Stimulated activated CD4-positive, alpha-beta T cell treated with anti-CD3 and anti-CD28 coated beads, Interleukin-4, amount 100 ng/mL, for 48 hours (primary cell): ENCODE measurements around the gene GPR45.
"Not testable (repeated sequence)": the region's sequence is repeated elsewhere in the genome, so short reads cannot be mapped to it uniquely, and the experiment has no call there.

ENCODE experiments used
- DNase-seq, 2 donors: peaks; one replicate each; pipeline ENCODE4 v3.0.0-alpha.2; 2020; ENCODE audit warnings: low read depth in 2 of 2

The GPR45 gene, protein sequence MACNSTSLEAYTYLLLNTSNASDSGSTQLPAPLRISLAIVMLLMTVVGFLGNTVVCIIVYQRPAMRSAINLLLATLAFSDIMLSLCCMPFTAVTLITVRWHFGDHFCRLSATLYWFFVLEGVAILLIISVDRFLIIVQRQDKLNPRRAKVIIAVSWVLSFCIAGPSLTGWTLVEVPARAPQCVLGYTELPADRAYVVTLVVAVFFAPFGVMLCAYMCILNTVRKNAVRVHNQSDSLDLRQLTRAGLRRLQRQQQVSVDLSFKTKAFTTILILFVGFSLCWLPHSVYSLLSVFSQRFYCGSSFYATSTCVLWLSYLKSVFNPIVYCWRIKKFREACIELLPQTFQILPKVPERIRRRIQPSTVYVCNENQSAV

DNA sequence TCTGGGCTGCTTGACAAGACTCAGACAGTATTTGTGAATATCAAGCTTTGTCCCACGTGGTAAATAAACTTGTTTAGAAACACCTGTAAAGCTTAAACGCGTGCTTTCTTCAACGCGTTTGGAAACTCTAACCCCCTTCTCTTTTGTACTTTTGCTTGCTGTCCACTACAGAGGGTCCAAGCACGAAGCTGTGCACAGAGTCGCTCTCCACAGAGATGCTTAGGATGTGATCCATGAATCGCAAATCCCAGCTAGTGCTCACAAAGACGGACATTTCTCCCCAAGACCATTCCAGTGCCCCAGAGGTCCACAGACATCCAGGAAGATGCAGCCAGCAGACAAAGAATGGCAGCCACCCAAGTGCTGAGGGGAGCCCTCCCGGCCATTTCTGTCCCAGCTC, at the start of gene GPR45:
Gene GPR45, plus strand, starts transcription at position 301 of the 400 bp plus-strand sequence. CDS start 116 bp downstream, outside the sequence.
- DNase-seq: no peak

DNA sequence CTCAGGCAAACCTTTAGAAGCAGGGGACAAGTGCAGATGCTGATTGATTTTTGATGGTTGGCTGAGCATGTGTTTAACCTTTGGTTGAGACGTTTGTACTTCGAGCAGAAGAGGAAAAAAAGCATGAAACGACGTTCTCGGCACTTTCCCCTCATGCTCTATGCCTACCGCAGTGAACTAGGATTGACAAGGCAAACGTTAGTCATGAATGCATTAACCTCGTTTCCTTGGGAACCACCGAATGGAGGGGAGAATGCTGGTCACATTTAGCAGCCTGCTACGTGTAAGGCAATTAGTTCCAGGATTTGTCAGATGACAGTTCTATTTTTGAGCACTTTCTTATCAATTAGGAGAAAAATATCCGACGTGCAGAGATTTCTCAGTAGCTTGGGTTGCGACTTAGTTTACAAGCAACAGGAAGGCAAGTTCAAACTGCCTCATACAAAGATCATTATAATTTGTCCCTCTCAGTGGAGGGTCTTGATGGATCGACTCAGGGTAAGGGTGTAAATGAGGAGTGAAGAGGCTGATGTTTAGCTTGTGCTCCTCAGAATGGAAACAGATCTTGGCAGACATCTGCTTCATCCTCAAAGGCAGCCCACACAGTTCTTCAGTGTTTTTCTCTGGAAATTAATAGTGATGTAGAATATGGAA, 47.4 kb upstream of the GPR45 start:
- no peak for DNase-seq

DNA sequence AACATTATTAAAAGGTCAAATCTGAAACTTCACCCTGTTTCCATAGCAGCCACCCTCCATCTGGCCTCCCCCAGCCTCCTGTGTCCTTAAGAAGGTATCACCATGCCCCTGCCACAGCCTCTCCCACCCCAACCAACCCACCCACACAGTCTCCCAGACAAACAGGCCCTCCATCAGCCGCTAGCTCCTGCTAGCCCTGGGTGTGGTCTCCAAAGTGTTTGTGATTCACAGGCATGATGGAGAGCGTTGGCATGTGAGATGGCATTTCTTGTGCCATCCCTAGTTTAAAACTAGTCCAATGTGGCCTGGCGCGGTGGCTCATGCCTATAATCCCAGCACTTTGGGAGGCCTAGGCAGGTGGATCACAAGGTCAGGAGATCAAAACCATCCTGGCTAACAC, 44.9 kb upstream of the GPR45 start:
- no peak for DNase-seq

DNA sequence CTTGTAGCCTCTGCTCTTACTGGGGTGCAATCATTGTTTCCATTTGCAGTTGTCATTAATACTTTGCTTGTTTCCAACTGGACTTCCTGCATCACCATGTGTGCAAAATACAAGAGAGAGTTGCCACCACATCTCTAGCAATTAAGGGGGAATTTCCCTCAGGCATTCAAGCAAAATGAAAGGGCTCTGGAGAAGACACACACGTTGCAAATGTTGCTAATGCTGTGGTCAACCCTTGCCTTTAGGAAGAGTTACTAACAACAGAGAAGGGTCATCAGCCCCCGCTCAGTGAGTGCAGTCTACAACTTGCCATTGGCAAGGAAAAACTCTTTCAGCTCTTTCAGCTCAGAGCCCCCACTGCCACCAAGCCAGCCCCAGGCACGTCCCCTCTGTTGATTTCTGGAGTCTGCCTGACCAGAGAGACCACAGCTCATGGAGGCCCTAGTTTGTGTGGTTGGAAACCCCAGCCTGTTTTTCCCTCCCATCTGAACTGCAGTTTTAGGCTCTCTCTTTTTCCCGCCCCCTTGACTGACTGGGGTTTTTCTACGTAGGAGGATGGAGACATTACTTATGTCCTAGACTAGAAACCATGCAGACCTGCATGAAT, 25.9 kb upstream of the GPR45 start:
- no peak for DNase-seq

DNA sequence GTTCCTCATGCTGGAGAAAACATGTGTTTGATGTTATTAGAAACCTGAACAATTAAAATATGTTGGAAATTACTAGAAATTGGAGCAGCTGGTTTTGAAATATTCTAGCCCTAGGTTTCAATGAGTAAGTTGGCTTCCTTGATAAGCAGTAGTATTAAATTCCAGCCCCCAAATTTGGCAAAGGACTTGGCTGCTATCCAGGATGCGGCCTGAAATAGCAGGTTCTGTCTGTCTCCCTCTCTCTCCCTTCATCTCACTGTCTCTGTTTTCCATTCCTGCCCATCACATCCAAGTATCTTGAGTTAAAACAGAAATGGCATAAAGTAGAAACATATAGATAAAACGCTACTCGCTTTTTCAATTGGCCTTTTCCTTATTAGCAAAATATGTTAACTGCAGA, 20.9 kb upstream of the GPR45 start:
- no peak for DNase-seq

DNA sequence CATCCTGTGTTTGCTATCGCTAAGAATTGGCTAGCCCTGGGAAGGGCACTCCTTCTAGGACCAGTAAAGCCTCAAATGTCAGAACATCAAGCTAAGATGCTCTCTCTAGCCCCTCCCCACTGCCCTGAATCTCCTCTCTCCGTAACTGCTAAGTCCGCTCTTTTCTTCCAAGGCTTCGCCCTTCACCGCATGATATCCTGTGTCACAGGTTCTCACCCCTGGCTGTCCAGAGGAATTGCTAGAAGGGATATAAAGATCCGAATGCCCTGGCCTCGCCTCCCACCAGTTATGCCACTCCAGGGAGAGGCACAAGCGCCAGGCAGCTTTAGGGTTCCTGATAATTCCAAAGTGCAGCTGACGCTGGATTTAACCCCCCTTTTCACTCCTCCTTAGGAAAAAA, 17.1 kb upstream of the GPR45 start:
- no peak for DNase-seq

DNA sequence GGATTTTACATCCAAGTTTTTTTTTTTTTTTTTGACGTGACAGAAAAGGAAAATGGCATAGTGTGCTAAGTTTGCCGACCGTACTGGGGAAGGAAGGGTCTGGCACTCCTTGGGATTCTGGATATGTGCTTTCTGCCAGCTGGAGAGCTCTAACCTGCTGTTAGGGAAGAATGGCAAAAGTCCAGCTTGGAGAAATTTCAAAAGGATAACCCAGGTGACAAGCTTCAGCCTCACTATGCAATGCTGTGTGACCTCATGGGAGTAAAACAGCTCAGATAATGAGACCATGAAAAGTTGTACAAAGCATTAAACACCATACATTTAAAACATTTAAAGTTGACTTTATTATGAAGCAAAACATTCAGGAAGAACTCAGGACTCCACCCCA, 10.3 kb upstream of the GPR45 start:
- DNase-seq: no peak

DNA sequence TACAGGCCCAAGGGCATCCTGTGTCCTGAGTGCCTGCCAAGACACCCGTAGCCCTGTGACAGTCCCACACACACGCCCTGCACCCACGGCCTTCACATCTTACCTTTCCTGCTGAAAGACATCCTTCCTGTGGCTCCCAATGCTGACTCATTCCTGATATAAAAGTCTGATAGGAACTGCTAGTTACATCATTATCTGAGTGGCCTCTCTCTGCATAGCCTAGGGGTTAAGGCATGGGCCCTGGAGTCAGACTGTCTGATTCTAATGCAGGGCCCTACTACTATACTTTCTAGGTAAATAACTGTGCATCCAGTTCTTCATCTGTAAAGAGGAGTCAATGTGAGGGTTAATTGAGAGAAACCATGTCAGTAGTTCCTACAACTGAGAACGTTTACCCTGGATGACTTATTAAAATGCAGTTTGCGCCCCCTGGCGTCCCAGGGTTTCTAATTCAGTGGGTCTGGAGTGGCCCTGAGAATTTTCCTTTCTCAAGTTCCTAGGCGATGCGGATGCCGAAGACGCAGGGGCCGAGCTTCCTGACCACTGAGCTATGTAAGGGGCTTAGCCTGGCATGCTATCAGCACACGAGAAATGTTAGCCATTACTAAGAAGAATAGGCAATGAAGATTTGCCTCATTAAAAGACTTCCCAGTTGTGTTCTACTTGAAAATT, 6.0 kb upstream of the GPR45 start:
- DNase-seq: peak; percentile 51 to 65

DNA sequence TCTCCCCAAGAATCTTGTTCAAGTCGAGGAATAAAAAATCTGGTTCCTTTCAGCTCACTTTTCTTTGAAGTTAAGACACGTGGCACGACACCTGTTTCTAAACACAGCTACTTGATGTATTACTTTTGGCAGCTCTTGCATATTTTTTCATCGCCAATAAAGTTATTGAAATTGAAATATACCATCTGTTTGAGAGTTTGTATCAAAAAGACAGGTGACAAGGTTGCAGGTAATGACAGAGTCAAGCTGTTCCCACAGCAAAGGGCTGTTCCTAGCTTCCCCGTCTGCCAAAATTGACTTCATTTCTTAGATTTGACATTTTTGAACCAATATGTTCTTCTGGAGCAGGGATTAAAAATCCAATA, 5.5 kb upstream of the GPR45 start:
- DNase-seq: no peak

DNA sequence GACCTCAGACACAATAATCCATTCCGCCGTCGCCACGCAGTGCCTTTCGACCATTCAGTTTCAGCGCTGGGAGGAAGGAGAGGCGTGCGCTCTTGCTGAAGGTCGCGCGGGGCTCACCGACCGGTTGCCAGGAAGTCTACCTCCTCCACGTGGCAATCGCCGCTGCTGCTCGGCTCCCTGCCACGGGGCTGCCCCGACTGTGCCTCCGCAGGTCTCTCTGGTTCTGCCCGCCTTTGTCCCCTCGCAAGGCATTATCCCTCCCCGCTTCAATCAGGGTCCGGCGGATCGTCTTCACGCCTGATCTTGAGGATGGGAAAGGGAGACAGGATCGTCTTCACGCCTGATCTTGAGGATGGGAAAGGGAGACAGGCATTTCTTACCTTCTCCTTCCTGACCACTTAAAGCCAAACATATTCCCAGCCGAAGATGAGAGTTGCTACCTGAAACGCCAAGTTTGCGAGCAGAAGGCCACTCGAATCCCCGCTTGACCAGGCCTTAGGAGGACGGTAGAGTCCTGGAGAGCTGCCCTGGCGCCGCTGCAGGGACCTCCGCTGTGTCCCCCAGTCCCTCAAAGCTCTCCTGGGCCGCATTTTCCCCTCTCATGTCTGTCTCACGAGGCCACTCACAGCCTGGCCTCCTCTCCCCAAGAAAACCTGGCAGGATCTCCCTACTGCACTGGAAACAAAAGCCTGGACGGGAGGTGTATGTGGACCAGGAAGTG, 4.3 kb upstream of the GPR45 start:
- no peak for DNase-seq

DNA sequence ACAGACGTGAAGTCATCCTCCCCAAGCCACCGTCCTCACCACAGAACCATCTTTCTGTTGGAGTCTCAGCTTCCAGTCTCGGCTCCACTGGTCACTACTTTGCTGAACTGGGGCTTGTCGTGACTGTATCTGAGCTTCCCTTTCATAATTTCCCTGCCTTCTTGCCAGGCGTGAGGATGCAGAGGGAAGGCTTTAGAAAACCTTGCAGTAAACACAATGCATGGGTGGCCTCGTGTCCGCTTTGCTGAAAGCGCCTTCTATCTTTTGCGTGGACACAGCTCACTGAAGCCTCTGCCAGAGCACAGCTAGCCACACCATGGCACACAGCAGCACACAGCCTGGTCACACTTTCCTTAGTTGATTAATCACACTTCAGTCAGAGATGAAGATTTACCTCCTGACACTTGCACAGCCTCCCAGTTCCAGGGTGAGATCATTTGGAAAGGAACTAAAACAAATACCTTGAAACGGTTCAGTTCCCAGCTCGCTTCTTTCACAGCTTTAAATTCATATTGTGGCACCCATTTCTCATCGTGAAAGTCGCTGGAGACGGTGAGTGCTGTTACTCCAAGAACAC, 2.8 kb upstream of the GPR45 start:
- DNase-seq: no peak

DNA sequence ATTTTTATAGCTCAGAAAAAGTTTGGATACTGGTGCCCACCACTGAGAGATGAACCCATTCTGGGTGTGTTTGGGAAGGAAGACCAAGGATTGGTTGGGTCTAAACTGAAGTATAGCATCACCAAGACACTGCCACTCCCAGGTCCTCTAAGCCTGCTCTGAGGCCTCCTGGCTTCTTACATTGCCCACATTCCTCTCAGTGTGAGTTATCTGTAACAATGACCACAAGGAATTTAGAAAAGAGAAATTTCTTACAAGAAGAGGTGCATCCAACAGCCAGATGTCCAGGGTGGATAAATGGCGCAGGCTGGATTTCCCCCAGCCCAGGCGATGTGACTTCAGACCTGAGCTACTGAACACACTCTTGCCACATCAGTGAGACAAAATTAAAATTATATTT, 1.6 kb upstream of the GPR45 start:
- DNase-seq: no peak

DNA sequence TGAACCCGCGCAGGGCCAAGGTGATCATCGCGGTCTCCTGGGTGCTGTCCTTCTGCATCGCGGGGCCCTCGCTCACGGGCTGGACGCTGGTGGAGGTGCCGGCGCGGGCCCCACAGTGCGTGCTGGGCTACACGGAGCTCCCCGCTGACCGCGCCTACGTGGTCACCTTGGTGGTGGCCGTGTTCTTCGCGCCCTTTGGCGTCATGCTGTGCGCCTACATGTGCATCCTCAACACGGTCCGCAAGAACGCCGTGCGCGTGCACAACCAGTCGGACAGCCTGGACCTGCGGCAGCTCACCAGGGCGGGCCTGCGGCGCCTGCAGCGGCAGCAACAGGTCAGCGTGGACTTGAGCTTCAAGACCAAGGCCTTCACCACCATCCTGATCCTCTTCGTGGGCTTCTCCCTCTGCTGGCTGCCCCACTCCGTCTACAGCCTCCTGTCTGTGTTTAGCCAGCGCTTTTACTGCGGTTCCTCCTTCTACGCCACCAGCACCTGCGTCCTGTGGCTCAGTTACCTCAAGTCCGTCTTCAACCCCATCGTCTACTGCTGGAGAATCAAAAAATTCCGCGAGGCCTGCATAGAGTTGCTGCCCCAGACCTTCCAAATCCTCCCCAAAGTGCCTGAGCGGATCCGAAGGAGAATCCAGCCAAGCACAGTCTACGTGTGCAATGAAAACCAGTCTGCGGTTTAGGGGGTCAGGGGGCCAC, 897 bp downstream of the GPR45 start:
- DNase-seq: no peak

DNA sequence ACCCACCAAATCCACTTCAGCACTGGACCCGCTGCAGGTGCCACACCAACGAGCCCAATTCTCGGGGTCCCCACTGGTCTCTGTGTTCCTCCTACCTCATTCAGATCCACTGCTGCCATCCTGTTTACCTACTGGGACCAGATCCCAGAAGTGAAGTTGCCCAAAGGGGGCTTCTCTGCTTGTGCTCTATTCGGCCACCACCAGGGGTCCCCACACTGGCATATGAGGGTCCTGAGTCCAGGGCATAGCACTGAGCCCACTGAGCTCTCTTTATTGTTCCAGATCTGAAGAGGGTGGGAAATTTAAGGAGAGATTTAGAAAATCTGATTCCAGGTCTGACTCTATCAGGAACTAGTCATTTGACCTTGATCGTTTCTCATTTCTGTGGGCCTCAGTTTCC, 2.4 kb downstream of the GPR45 start:
- no peak for DNase-seq

DNA sequence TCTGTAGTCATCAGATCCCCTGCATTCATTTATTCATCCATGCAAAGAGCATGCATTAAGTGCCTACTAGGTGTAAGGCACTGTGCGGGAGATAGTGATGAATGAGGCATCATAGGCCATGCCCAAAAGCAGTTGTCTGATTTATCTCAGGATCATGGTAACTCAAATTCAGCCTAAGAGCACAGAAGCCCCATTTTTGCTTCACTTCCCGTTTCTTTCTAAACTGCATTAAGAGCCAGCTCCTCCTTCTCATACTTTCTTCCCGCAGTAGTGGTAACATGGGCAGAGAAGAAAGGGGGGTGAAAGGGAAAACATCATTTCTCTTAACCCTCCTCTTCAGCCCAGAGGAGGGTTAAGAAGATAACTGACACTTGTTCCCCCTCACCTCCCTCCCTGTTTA, 2.9 kb downstream of the GPR45 start:
- DNase-seq: no peak

DNA sequence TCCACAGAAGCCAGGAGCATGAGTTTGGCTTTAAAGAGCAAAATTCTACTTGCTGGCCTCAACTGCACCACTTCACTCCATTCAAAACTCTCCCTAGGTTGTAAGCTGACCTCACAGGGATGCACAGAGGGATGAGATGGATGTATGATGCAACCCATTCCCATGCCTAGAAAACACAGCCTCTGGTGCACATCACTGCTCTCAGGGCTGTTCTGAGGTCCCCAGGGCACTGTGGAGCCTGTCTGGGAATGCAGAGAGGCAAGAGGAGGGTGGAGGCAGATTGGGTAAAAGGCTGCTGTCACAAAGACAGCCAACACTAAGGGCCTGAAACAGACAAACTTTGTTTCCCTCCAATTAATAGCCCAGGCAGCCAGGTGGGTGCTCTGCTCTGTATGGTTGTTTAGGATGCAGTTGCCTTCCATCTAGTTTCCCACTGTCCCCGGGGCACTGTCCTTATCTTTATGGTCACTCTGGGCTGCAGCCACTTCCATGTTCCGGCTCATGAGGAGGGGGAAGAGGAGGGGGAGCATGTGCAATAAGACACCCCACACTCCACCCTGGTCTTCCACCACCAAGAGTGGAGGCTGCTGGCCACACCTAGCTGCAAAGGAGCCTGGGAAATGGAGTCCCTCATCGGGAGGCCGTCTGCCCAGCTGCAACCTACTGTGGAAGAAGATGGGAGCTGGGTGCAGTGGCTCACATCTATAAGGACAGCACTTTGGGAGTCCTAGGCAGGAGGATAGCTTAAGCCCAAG, 7.0 kb downstream of the GPR45 start:
- DNase-seq: no peak

DNA sequence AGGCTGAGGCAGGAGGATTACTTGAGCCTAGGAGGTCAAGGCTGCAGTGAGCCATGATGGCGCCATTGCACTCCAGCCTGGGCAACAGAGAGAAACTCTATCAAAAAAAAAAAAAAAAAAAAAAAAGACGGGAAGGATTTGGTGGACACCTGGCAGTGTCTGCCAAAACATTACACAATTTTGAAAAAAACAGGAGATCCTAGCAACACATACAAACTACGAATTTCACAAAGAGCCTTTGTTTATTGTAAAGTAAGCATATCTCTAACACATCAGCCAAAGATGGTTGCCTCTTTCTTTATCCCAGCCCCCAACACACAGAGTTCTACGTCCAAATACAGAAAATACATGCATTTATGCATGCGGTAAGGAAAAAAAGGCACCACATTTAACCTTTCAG, 7.6 kb downstream of the GPR45 start:
- no peak for DNase-seq

DNA sequence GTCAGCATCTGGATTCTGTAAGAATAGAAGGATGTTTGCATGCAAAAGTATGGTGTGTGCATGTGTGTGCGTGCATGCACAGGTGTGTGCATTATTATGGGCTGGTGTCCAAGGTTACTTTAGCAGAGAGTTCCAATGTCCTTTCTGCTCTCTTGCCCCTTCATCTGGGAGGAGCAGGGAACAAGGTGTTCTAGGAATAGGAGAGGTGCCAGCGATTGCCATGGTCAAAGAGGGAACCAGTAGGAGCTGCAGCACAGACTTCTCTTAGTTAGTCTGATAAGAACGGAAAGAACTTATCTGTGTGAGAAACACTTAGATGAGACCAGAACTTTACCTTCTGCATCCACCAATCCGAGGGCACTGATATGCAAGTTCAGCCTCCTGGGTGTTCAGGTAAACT, 8.3 kb downstream of the GPR45 start:
- DNase-seq: no peak

DNA sequence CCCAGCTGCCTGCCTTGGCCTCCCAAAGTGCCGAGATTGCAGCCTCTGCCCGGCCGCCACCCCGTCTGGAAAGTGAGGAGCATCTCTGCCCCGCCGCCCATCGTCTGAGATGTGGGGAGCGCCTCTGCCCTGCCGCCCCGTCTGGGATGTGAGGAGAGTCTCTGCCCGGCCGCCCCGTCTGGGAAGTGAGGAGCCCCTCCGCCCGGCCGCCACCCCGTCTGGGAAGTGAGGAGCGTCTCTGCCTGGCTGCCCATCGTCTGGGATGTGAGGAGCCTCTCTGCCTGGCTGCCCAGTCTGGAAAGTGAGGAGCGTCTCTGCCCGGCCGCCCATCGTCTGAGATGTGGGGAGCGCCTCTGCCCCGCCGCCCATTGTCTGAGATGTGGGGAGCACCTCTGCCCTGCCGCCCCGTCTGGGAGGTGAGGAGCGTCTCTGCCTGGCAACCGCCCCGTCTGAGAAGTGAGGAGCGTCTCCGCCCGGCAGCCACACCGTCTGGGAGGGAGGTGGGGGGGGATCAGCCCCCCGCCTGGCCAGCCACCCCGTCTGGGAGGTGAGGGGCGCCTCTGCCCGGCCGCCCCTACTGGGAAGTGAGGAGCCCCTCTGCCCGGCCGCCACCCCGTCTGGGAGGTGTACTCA, 9.6 kb downstream of the GPR45 start:
- DNase-seq: not testable (repeated sequence)

DNA sequence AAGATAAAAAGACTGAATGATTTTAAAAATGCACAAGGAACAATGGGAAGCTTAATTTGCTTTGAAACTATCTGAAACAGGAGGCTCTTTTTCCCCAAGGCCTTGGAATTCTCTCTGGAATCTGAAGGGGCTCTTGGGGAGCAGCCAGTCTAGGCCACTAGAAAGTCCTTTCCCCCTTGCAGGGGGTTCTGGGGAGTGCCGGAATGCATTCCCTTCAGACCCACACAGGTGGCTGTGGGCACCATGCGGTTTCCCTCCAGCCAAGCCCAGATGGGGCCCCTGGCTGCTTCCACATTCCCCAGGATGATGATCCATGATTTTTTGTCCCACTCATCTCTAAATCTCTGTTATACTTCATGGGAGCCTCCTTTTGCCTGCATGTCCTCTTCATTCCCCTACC, 10.7 kb downstream of the GPR45 start:
- no peak for DNase-seq
